ENCODE results near the gene LKAAEAR1.

The LKAAEAR1 gene

DNA sequence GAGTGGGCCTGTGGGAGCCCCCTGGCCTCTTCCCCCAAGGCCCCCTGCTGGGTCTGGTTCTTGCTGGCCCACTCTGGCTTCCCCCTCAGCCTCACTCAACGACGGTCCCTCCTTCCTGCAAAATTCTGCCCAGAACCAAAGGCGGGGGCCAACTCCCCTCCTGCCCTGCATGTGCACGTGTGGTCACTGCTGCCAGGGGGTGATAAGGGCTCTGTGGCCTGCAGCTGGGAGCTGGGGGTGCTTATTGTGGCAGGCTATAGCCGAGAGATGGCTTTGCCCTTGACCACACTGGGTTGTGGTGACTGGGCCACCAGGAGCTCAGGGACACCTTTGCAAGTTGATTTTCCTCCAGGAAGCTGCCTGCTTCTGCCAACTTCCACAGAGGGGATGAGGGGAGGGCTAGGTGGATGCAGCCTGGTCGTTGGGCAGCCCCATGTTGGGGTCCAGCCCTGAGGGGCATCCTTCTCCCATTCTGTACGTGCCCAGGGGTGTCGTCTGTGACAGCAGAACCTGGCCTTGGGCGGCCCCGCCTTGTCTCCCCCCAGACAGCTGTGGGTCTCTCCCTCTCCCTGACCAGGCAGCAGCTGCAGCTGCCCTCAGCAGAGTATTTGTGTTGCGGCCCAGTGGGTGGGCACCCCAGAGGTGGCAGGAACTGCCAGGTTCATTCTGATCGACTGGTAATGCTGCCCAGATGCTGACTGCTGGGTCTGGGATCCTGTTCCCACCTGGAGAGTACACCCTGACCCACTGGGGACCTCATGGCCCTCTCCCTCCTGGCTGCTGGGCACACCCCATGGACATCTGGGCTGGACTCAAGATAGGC is 15.6 kb downstream of the LKAAEAR1 start:
- FAIRE-seq (no peak), DNase-seq (ENCODE audit: low spot score) (no peak)

DNA sequence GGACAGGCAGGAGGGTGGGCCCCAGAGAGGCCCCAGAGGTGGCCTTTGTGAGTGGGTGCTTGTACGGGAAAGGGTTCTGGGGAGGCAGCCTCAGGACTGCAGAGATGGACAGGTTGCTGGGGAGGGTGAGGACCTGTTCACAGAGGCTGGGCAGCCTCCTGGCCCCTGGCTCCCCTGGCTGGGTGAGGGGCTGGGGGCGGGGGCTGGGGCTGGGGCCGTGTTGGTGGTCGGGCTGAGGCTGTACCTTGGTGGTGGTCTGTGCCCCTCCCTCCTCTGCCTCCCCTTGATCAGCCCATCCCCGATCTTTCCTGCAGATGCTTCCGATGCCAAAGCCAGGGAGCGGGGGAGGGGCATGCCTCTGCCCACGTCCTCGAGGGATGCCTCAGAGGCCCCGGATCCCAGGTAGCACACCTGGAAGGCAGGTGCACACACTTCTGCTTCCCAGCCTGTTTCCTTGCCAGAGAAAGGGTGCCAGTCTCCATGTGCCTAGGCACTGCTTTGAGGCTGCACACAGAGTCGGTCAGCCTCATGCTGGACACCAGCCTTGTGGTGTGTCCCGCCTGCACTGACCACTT is 16.4 kb downstream of the LKAAEAR1 start:
- FAIRE-seq = no peak
- DNase-seq (ENCODE audit: low spot score) = no peak

DNA sequence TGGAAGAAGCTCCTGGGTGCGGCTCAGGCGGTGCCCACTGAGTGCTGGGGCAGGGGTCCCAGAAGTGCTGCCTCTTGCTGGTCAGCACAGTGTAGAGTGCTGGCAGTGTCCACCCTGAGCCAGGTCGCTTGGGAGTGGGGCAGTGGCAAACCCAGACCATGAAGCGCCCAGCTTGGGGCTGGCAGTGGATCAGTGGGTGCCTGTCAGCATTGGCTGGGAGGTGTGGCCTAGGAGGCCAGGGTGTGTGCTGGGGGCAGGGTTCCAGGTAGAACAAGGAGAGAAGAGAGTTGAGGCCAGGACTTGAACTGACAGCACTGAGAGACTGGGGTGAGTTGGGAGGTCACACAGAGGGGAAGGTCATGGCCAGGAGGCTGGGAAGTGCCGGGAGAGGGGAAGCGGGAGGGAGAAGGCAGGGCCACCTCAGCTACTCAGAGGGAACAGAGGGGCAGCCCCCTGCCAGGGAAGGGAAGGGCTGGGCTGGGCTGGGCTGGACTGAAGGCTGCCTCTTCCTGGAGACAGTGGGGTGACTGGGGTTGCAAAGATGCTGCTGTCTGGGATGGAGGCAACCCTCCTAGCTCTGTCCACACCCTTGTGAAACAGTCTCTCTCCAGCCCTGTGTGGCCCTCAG is 17.1 kb downstream of the LKAAEAR1 start:
- FAIRE-seq (no peak), DNase-seq (ENCODE audit: low spot score) (no peak)

DNA sequence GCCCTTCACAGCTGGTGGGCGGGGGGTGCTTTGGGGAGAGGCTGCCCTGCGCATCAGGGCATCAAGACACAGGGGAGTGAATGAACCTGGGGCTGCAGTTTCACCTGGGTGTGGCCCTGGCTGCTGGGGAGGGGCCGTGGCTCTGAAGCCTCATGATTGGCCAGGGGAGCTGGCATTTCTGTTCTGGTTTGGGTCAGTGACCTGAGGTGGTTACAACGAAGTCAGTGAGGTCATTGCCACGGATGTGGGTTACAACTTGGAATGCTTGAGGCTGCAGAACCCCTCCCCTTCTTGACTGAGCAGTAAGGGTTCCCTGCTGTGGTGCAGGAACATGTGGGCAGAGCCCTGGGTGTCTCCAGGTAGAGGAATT is 18.2 kb downstream of the LKAAEAR1 start:
- FAIRE-seq (peak; percentile 87), DNase-seq (ENCODE audit: low spot score) (peak; percentile 94)

GRCh38 chr20:64065062-64065973 is 18.9 kb downstream of the LKAAEAR1 start:
- no peak for DNase-seq (ENCODE audit: low spot score)
- FAIRE-seq = no peak

DNA sequence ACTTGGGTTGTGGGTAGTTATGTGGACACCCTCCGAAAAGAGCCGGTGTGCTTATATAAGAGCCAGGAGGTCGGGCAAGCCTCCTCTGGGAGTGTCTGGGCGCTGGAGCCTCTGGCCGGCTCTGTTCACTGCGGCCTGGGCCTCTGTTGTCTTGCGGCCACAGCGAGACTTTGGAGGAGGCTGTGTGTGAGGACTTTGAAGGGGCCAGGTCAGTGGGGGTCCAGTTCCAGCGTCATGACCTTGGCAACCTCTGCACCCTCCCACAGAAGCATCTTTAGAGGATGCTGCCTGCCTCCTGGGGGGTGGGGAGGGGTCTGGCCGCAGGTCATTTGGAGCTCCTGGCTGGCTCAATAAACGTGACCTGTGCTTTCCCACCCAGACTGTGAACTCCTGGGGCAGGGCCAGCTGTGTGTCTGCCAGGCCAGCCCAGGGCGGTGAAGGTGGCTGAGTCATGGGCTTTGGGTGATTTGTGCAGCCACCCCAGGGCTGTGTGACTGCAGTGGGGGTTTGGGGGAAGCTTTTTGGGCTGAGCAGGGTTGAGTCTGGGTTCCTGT is 20.0 kb downstream of the LKAAEAR1 start:
- peak; percentile 77 for FAIRE-seq
- peak; percentile 69 for DNase-seq (ENCODE audit: low spot score)

DNA sequence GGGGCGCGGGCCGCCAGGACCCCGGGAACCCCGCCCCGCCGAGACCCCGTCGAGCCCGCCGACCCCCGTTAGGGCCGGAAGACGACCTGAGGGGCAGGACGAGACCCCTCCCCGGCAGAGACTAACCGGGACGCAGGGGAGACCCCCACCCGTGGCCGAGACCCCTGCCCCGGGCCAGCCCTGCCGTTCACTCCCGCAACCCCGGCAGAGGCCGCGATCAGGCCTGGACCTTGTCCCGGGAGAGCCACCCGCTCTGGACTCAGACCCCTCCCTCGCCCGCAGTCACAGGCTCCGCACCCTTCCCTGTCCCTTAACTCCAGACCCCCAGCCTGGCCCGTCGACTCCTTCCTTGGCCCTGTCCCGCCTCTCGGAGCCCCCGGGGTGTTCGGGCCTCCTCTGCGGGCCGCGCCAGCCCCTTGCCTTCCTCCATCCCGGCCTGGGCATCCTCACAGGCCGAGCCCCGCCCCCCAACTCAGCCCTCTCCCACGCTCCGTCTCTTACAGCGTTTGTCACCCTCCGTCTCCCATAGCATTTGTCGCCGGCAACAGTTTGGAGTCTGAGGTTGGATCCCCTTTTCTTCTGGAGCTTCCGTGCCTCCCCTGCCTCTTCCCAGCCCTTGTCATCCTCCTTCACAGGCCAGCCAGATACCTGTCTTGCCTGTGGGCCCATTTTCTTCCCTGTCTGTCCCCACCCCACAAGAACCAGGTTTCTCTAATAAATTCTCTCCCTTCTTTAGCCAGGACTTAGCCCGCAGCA is 20.6 kb downstream of the LKAAEAR1 start:
- DNase-seq (ENCODE audit: low spot score) = no peak
- no peak for FAIRE-seq

DNA sequence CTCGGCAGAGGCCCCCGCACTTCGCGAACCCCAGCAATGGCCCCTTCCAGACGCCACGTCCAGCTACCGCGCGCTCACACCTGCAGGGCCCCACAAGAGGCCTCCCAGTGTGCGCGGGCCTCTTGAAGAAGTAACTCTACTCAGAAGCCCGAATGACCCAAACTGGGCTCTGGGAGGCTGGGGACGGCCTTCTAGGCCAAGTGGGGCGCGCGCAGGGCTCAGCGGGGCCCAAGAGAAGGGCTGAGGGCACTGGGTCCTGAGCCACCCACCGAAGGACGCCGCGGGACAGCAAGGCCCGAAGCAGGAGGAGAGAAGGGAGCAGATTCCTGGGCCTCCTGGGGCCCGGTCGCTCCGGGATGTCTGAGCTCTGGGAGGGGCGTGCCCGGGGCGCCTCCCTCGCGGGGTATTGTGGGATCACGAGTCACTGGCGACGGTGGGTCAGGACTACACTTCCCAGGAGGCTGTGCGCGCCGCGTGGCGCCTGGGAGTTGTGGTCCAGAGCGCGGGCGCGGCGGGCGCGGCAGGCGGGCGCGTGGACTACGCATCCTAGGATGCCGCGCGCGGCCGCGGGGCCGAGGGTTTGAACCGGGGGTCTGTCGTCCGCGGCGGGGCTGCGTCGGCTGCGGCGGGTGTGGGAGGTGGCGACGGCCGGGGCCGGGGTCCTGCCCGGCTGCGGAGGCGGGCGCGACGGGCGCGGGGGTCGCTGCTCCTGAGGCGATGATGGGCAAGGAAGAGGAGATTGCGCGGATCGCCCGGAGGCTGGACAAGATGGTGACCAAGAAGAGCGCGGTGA is 21.4 kb downstream of the LKAAEAR1 start, which contains the start of gene TCEA2:
TSS of gene TCEA2 (plus strand) at position 603 of the 793 bp plus-strand sequence. CDS start at position 718, 115 bp downstream.
- FAIRE-seq (no peak), DNase-seq (ENCODE audit: low spot score) (peak; percentile 83)

- DNase-seq (ENCODE audit: low spot score) (no peak), FAIRE-seq (no peak)
These were observed 22.0 kb downstream of the LKAAEAR1 start for GRCh38 chr20:64062276-64062595.

- FAIRE-seq (no peak), DNase-seq (ENCODE audit: low spot score) (peak; percentile 48)
These were observed 25.7 kb downstream of the LKAAEAR1 start for GRCh38 chr20:64058536-64058935.

DNA sequence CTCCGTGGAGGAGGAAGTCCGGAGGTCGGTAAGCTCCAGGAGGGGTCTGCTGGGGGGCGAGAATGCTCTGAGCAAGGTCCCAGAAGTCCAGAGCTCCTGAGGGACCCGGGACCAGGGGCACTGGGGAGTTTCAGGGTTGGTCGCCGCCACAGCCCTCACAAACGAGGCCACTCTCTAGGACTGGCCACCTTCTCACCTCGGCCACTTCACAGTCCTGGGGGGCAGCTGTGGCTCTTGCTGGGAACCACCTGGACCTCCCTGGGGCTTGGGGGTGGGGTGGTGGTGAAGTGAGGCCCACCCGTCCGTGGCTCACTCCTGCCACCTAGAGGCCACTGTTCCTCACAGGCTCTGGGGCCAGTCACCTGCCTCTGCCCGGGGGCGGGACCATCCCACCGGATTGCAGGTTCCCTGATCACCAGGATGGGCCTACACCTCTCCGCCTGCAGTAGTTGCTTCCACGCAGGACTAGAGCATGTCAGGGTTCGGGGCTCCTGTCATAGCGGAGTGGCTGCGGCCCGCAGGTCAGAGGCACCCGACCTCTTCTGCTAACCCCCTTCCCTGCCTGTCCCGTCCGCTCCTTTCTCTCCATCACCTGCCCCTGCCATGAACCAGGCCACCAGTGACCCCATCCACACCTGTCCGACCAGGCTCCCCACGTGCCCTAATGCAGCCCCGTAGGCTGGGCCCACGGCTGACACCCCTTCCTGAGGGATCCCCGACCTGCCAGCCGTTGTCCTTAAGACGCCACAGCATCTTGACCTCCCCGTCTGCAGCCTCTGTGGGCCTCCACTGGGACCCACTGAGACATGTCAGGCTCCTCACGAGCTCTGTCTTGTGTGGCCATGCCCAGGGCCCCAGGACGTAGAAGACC is 26.3 kb downstream of the LKAAEAR1 start:
- peak; percentile 40 for DNase-seq (ENCODE audit: low spot score)
- FAIRE-seq = no peak

- no peak for FAIRE-seq
- no peak for DNase-seq (ENCODE audit: low spot score)
These were observed 27.1 kb downstream of the LKAAEAR1 start for GRCh38 chr20:64056889-64057627.

DNA sequence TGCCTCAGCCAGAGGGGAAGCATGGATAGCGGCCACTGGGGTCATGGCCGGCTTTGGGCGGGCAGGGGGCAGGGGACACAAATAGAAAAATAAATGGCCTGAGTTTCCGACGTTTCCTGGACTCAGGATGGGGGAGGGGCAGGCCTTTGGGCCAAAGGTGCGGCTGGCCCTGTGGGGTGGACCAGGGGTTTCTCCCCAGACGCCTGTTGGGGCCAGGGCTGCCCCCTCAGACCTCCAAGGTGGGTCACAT is 27.6 kb downstream of the LKAAEAR1 start:
- FAIRE-seq (no peak), DNase-seq (ENCODE audit: low spot score) (no peak)

DNA sequence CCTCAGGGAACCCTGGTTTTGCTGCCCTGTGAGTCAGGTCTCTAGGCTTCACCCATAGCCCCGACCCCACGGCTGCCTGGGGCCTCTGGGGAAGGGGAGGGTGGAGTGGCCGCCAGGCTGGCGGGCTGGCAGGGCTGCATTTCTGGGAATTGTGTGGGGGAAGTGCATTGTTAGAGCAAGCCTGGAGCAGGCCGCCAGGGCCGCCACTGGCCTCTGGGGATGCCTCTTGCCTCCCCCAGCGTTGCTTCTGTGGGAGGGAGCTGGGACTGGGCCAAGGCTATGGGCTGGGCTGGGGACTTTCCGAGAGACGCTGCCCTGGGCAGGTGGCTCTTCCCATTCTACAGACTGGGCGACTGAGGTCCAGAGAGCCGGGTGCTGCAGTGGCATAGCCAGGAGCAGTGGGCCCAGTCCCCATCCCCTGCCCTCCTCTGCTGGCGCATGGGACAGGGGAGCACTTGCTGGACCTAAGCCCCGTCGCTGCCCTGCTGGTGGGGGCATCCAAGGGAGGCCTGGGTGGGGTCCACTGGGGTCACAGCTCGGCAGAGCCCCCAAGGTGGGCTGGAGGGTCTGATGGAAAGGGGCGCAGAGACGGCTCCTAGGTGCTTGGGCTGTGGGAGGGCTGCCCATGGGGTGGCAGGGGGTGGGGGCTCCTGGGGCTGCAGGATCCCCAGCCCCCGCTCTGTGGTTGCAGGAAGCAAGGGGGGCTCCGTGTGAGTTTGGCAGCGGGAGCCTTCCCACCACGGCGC is 28.1 kb downstream of the LKAAEAR1 start:
- FAIRE-seq (no peak), DNase-seq (ENCODE audit: low spot score) (peak; percentile 43)

- no peak for FAIRE-seq
- DNase-seq (ENCODE audit: low spot score) = no peak
These were observed 28.8 kb downstream of the LKAAEAR1 start for GRCh38 chr20:64055396-64055892.

GRCh38 chr20:64053841-64054661 is 30.1 kb downstream of the LKAAEAR1 start:
- FAIRE-seq (no peak), DNase-seq (ENCODE audit: low spot score) (peak; percentile 41)

Data from RCC 7860 (cell line).